HG02623 (cell line): ENCODE data around the gene MS4A1.
"Not testable (repeated sequence)": the region's sequence is repeated elsewhere in the genome, so short reads cannot be mapped to it uniquely, and the experiment has no call there.

Experiments used
- ATAC-seq: cut with Tn5 transposase; IDR thresholded peaks from one replicate; pipeline ENCODE4 v1.9.1; 2021; ENCODE audit warnings: moderate library complexity; ENCODE audit not compliant: unreplicated experiment

MS4A1 gene

DNA sequence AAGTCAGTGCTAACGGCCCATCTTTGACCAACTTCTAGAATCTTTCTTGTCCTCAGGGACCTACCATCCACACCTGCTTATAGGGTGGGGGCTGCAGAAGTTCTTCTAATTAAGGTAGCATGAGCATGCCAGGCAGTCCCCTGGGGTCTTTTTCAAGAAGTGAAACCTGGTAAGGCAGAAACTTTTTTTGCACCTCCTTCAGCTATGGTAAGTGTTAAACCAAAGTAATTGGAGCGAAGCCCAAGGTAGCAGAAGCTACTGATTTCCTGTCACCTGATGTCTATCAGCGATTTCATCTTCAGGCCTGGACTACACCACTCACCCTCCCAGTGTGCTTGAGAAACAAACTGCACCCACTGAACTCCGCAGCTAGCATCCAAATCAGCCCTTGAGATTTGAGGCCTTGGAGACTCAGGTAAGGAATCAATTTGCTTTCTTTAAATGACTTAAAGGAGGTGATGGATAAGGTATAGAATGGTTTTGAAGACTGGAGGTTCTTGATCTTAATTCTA is at the start of gene MS4A1:
Gene MS4A1 (plus strand): TSS at position 317 of the 512 bp plus-strand sequence. CDS start 6,528 bp downstream, outside the sequence.
- ATAC-seq = peak; percentile 70

DNA sequence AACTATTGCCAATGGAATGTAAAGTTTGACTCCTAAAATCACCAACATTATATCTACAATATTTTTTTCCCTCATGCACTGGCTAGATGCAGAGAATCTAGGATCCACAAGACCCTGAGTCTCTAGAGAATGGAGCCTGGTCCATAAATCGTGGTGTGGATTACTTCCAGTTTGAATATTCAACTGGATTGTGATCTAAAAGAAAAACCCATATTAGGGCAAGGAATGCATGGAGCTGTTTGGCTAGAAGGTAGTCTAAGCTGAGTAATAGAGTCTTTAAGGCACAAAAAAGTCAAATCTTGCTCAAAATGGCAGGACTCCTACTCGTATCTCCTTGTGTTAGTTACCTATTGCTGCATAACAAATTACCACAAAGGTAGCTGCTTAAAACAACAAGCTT is 35.6 kb upstream of the MS4A1 start:
- no peak for ATAC-seq

DNA sequence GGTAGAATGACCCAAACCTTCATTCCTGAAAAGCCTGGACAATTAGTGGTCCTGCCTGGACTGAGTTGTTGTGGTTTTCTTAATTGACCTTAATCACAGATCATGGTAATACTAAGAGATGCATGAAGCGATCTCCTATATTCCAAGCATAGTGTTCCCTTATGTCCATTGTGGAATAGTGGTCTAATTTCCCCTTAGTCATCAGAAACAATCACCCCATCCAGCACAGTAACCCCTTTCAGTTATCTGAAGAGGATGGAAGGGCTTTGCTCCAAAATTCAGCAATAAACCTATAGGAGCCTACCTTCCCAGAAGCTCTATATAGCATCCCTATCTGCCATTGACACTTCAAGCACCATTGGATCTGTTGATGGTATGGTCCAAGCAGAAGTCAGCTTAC is 33.0 kb upstream of the MS4A1 start:
- ATAC-seq = no peak

DNA sequence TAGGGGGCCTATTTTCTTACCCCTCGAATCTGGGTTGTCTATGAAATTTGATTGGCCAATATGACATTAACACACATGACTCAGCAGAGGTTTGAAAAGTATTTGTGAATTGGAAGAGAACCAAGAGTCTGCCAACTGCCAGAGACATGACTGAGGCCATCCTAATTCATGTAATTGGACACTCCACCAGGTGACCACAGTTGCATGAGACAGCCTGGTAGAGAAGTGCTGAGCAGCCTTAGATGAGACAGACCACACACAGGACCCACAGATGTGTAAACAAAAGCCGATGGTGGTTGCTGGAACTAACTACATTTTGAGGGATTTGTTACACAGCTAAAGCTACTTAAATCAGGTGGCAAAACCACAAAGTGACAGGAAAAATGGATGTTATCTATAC is 27.1 kb upstream of the MS4A1 start:
- no peak for ATAC-seq

DNA sequence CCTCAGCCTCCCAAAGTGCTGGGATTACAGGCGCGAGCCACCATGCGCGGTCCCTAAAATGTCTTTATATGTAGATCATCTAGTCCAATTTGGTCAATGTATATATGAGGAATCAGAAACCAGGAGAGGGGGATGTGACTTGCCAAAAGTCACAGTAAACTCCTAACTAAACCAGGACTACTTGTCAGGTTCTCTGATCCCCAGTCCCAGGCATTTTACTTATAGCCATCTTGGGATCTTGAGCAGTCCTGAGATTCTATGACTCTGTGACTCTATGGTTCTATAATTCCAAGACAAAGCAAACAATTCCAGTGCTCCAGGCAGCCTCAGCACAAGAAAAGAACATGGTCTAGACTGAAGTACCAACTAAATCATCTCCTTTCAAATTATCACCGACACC is 26.4 kb upstream of the MS4A1 start, which contains the start of gene MS4A5:
Gene MS4A5 (plus strand): TSS at position 301 of the 400 bp plus-strand sequence. CDS start 103 bp downstream, outside the sequence.
- no peak for ATAC-seq

DNA sequence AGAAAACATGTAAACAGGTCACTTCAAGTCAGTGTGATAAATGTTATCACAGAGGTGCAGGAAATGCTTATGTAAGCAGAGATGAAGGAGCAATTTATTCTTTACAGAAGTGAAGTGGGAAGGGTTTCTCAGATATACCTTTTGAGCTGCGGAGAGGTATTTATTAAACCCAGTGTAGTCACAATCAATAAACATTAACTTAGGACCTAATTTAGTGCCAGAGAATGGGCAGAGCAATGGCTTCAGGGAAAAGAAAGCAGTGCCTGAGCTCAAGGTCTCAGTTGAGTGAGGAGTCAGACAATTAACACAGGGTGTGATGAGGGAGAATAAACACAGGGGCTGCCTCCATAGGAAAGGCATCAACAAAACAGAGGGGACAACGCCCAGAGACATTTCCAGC is 24.4 kb upstream of the MS4A1 start:
- no peak for ATAC-seq

DNA sequence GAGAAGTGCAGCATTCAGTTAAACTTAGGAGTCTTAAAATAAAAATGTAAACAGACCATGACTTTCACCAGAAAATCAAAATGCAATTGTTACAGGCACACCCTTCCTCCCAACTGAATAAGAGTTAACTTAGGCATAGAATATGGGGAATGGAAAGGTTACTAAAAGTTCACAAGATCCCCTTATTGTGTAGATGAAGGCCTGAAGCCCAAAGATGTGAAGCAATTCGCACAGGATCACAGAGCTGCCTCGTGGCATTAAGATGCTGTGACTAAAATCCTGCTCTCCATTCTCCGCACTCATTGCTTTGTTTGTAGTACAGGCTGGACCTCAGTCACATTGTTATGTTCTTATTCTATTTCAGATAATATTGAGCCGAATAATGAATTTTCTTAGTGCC is 22.2 kb upstream of the MS4A1 start:
- ATAC-seq = no peak

DNA sequence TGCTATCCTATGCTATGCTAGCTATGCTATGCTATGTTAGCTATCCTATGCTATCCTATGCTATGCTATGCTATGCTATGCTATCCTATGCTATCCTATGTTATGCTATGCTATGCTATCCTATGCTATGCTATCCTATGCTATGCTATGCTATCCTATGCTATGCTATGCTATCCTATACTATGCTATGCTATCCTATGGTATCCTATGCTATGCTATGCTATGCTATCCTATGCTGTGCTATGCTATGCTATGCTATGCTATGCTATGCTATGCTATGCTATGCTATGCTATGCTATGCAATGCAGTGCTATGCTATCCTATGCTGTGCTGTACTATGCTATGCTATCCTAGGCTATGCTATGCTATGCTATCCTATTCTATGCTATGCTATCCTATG is 8.6 kb upstream of the MS4A1 start:
- no peak for ATAC-seq

DNA sequence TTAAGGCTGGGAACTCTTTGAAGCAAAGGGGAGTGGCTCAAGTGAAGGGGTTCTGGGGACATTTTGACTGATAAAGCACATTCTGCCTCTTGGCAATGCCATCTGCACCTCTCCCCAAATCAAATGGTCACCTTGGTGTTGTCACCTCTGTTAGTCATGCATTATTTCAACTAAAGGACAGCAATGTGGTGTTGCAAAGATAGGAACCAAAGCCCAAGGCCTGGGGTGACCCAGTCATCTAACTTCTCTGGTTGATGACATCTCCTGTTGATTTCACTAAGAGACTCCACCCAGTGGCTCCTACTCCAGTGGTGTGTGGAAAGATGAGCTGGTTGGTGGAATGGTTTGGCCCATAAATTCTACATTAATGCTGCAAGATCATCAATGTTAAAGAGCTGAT is 7.8 kb upstream of the MS4A1 start:
- ATAC-seq = no peak

DNA sequence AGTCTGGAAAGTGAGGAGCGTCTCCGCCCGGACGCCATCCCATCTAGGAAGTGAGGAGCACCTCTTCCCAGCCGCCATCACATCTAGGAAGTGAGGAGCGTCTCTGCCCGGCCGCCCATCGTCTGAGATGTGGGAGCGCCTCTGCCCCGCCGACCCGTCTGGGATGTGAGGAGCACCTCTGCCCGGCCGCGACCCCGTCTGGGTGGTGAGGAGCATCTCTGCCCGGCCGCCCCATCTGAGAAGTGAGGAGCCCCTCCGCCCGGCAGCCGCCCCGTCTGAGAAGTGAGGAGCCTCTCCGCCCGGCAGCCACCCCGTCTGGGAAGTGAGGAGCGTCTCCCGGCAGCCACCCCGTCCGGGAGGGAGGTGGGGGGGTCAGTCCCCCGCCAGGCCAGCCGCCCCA is 4.5 kb upstream of the MS4A1 start:
- not testable (repeated sequence) for ATAC-seq

DNA sequence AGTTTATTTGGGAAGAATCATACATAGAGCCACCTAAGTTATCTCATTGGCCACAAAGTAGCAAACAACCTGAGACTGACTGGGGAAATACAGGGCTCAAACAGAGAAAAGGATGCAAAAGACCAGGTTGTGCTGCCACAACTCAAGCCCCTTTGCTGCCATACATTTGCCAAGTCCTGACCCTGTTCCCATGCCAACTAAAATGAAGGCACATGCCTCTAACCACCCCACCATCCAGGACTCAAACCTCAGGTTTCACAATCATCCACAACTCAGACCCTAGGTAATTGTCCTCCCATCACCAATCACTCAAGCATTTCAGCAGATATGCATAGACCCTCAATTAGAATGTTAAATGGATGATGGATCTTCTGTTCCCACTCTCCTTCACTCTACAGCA is 1.4 kb upstream of the MS4A1 start:
- ATAC-seq = no peak

DNA sequence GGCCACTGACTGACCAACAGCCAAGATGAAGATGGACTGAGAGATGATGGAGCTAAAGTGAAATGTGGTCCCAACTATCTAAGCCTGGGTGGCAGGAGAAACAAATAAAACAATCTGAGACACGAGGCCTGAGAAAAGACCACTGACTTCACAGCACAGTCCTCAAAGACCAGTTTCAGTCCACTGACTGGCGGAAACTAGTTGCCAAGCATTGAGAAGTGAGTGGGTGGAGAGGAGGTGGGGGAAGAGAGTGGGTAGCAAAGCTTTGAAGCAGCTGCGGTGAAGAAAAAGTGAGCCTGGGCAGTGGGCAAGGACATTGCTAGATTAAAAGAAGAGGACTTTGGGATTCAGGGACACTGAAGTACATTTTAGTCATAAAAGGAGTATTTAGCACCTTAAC is 1.9 kb downstream of the MS4A1 start:
- peak; percentile 40 for ATAC-seq

DNA sequence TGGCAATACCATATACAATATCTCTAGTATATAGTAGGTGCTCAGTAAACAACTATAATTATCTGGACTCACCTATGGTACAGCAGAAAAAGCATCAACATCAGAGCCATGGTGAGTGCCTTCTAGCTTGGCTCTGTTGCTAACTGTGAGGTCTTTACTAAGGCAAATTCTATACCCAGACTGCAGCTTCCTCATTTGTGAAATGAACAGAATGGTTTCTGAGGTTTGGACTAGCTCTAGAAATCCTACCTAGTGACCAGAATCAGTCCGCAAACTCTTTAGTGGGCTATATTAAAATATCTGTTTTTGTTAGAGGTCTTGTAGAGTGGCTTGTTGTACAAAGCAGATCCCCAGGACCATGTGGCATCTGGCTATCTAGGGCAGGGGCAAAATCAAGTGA is 3.7 kb downstream of the MS4A1 start:
- no peak for ATAC-seq

DNA sequence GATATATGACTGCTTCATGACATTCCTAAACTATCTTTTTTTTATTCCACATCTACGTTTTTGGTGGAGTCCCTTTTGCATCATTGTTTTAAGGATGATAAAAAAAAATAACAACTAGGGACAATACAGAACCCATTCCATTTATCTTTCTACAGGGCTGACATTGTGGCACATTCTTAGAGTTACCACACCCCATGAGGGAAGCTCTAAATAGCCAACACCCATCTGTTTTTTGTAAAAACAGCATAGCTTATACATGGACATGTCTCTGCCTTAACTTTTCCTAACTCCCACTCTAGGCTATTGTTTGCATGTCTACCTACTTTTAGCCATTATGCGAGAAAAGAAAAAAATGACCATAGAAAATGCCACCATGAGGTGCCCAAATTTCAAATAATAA is 13.2 kb downstream of the MS4A1 start:
- ATAC-seq = no peak

DNA sequence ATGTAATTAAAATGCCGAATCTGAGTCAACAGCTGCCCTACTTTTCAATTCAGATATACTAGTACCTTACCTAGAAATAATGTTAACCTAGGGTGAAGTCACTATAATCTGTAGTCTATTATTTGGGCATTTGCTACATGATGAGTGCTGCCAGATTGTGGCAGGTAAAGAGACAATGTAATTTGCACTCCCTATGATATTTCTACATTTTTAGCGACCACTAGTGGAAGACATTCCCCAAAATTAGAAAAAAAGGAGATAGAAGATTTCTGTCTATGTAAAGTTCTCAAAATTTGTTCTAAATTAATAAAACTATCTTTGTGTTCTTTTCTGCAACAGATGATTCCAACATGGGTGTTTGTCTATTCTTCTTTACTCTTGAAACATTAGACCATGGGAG is 14.1 kb downstream of the MS4A1 start:
- no peak for ATAC-seq

DNA sequence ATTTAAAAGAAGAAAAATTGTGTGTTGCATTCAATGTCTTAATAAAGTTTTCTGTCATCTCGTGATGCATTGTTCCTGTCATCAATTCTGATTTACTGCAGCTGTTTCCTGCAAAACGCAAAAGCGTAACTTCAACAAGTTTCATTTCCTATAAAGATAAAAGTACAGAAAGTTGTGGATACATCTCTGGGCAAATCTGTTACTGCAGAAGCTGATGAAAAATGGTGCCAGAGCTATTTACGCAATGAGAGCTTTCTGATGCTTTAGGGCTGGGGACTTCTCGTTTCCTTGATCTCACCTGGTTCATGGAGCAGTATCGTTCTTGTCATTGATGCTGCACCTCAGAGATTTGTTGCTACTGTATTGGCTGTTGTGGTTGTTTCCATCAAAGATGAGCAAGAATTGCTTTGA is 21.4 kb downstream of the MS4A1 start:
- no peak for ATAC-seq

DNA sequence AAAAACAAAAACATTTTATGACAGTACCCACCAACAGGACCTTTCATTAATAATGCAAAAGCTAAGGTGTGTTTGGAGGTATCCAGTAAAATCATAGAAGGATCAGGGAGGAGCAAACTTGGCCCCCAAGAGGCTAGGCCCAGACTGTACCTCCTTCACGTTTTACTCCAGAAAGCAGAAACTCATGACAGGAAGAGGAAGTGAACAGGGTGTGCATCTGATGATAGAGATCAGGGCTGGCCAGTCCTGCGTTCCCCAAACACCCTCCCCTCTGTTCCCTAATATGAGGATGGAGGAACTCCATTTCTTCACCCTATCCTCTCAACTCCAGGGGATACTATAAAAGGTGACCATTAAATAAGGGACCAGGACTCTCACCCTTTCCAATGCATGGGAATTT is 26.7 kb downstream of the MS4A1 start:
- no peak for ATAC-seq

DNA sequence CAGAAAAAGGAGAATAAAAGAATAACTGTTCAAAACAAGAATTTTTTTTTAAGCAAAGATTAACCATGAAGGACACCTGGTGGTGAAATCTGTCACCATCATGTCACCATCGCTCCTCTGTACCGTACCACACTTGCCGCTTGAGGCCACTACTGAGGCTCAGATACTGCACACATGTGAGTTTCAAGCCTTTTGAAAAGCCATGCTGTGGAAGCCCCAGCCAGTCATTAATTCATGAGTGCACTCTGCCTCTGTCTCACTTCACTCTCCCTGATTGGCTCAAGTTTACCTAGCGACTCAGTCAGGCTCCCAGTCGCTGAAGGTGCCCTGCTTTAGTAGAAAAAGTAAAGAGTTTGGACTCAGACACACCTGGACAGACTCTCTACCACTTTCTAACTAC is 30.3 kb downstream of the MS4A1 start:
- peak; percentile 94 for ATAC-seq

DNA sequence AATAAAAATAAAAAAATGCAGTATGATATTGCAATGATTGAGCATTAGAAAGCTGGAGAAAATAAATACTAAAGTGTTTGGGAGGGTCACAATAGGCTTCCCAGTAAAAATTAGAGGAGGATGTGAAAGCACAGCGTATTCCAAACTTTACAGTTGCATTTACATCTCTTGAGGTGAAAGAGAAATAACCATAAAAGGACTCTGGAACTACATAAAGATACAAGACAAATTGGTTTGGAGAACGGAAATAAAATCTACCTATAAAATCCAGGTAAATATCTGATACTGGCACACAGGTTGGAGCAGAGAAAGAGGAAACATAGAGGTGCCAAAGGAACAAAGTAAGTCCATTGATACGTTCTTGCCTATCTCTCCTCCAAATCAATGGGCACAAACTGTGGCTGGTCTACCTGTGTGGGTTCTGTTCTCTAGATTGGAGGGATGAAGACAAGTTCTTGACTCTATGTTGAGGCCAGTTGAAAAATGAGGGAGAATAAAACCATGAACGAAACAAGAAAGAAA is 36.9 kb downstream of the MS4A1 start, which contains the start of gene MS4A12:
Gene MS4A12 (plus strand): TSS at position 291 of the 522 bp plus-strand sequence. CDS start 4,541 bp downstream, outside the sequence.
- no peak for ATAC-seq

DNA sequence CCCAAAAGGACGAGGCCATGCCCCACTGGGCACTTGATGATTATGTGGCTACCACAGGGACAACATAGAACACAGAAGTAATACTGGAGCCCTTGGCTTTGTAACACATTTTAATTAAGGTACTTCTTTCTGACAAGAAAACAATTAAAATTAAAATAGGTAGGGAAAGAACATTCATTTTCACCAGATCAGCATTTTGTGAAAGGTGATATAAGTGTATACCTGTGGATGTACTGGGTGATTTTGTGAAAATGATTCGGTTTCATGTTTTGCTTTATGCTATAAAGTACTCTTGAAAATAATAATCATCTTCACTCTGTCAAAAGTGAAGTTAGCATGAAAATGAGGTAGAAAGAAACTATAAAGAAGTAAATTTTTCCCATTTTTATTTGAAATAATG is 37.8 kb downstream of the MS4A1 start:
- no peak for ATAC-seq

DNA sequence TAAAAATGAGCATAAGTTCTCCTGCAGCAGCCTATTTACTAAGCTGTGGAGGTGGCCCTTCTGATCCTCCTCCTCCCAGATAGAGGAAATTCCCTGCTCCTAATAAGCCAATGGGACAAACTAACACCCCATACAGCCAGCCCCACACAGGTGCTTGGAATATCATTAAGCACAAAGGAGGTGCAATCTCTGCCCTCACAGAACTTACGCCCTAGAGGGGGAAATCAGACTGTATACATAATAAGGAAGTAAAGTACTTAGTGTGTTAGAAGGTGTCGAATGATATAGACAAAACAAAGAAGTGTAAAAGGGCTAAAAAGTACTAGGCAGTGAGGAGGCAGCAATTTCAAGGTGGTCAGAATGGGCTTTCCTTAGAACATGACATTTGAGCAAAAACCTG is 42.8 kb downstream of the MS4A1 start:
- no peak for ATAC-seq

DNA sequence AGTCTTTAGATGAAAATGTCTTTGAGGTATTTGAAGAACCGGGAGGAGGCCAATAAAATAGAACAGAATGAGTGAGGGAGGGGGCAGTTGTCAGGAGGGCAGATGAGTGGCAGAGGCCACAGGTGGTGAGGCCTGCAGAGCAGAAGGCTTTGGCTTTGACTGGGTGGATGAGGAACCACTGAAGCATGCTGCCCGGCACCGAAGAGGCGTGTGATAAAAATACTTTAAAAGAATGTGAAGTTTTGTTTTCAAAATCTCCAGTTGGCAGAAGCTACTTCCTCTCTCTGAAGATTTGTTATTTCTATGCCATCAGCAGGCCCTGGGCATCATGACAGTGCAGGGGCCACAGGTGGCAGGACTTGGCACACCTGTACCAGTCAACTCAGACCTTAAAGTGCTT is 43.2 kb downstream of the MS4A1 start:
- ATAC-seq = no peak

DNA sequence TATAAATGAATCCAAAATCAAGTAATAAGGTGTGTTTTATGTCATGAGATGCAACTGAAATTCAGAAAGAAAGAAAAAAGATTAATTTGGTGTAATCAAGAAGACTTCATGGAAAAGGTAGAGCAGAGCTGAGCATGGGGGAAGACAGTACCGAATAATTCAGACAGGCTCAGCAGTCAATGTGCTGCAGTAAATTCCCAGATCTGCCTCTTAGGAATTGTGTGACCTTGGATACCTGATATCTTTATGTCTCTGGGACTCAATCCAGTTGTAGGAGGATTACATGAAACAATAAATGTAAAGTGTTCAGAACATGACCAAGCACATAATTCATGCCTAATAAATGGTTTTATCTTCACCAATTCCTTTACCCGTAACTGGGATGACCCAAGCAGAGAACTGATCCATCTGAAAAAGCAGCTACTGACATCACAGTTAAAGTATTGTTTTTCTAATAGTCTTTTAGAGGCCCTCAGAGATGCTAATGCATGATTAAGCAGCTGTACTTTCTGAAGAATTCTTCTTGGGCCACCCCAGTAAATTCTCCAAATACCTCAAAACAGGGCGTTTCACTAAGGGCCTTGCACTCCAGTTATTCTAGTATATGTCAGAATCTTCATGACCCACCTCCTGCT is 44.7 kb downstream of the MS4A1 start:
- no peak for ATAC-seq
